ENCODE results near the gene OCRL.

OCRL gene

DNA sequence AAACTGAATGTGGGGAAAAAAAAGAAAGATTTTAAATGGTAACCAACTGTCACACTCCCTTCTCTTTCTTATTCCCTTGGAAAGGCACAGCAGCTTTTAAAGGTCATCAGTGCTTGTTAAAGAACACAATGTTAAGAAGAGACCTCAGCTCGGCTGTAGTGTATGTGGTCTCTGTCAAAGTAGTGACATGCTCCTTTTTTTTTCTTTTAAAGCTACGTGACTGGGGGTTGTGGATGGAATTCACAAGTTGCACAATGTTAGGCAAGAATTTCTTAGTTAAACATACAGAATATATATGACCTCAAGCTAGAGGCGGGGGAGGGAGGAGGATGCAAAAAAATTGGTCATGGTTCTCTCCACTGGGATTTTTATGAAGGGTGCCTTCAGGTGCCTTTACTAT is 45.6 kb downstream of the OCRL start:
- no peak for DNase-seq (ENCODE audit: low spot score)

DNA sequence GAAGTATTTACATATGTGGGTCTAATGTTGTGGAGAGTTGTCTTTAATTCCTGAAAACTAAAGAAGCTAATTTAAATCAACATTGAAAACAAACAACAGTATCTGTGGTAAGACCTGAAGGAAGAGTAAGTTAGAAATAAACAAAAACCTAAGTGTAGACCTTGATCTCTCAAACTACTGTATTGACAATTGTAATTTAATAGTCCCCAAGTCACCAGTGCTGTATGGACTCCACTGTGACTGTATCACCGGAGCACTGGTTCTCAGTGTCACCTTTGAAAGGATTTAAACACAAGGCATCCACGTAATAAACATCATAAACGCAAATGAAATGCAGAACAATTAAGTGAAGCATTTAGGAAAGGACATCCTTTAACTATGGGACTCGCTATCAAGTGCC is 46.4 kb downstream of the OCRL start:
- DNase-seq (ENCODE audit: low spot score) = no peak

DNA sequence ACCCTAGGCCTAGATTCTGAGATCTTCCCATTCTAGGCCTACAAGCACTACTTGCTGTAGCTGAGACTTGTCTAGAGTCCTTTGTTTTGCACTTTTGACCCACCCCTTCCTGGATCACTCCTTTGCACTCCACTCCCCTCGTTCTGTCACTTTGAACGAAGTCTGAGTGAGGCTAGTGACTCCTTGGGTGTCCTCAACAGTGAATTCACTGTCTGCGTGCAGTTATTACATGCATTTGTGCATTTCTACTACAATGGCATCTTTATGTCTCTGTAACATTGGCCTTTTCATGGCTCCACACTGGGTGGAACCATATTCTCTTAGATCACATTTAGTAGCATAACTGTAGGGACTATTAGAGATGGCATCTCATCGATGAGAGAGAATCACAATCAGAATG is 50.5 kb downstream of the OCRL start:
- DNase-seq (ENCODE audit: low spot score) = no peak

DNA sequence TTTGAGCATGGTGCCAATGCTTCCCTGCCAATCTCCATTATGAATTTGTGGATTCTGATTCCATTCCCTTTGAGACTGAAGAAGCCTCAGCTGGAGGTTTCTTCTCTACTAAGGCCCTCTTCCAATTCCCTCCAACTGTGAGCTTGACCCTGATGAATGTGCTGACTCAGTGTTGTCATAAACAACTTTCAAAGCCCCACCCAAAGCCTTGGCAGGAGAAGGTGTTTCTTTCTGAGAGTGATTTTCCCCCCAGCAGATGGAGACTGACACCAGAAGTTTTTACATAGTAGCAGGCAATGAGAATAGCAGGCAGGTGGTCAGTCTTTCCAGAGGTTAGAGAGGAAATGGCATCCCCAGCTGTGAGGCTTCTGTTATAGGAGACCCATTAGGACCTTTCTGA is 53.1 kb downstream of the OCRL start:
- DNase-seq (ENCODE audit: low spot score) = no peak

DNA sequence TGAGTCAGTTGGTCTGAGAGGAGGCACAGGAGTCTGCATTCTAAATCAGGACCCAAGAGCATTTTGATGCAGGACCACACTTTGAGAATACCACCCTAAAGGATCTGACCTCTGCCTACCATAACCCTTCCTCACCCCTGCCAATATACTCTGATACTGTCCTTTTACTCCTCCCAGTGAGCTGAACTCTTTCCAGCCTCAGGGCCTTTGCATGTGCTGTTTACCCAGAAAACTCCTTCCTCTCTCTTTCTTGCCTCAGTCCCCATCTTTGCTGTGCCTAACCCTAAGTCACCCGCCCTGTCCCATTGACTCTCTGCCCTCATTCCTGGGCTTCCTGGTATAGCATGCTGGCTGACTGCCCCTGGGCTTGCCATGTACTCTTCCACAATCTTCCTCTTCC is 54.7 kb downstream of the OCRL start:
- DNase-seq (ENCODE audit: low spot score) = no peak

DNA sequence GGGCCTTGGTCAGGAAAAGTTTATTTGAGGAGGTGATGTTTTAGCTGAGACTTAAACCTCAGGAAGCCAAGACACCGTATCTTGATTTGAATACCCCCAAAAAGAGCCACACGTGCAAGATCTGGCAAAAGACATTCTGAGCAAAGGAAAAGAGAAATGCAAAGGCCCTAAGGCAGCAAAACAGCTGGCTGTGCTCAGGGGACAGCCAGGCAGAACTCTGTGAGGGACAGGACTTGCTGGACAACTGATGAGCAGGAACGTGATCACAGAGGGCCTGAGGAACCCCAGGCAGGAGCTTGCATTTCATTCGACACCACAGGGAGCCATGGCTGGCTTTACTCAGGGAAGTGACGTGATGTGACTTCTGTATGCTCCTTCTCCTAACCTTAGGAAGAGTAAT is 56.0 kb downstream of the OCRL start:
- DNase-seq (ENCODE audit: low spot score) = no peak

DNA sequence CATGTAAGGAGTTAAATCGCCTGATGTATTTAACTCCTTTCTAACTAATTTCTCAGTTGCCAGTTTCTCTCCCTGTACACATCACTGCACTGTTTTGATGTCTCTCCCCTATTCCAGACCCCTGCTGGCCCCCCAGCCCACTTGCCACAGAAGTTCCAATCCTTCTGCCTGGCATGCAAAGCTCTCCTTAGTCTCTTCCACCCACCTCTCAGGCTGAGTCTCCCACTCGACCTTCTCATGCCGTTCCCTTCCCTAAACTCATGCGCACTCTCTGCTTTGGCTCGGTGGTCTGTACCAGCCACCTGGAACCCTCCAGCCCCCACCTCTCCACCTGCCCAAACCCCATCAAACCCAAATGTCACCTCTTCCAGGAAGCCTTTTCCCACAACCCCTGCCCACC is 57.8 kb downstream of the OCRL start:
- no peak for DNase-seq (ENCODE audit: low spot score)

DNA sequence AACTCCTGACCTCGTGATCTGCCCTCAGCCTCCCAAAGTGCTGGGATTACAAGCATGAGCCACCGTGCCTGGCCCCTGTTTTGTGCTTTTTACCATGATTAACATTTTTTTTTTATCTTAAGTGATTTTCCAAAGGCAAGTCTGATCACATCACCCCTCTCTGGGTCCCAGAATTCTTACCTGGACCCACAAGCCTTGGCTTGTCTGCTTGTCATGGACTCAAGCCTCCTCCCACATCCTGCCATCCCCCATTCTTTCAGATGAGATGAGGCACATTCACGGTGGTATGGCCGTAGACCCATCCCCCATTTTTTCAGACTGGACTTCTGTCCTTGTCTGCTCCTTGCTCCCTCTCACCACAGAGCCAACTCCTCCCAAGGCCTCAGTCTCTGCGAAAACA is 59.4 kb downstream of the OCRL start:
- no peak for DNase-seq (ENCODE audit: low spot score)

DNA sequence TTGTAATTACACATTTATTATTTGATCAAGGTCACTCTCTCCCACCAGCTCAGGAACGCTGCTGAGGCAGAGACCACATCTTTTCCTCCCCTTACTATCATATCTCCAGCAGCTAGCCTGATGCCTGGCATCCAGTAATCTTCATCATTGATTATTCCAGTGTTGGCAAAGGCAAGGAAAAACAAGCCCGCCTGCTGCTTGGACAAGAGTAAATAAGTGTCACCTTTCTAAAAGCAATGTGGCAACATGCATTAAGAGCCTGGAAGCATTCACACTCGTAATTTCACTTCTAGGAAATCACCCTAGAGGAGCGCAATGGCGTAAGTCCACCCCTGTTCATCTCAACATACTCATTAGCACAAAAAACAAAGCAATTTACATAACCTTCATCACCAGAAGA is 59.9 kb downstream of the OCRL start:
- no peak for DNase-seq (ENCODE audit: low spot score)

DNA sequence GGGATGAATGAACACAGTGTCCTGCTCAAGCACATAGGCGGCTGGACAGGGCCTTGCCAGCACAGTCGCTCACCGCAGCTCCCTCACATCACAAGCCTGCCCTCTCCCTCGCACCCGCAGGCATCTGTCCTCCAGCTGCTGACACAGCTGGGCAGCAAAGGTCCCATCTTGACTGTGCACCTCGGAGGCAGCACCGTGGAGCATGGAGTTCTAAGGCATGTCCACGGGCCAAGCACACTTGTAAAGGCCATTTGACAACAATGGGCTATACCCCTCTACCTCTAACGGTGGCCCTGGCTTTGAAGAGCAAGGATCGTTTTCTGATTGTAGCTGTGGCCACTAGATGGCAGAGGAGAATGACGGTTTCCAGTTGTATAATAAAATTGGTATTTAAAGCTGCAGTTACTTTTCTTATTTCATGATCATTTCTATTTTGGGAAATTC is 60.9 kb downstream of the OCRL start:
- peak; percentile 35 for DNase-seq (ENCODE audit: low spot score)

DNA sequence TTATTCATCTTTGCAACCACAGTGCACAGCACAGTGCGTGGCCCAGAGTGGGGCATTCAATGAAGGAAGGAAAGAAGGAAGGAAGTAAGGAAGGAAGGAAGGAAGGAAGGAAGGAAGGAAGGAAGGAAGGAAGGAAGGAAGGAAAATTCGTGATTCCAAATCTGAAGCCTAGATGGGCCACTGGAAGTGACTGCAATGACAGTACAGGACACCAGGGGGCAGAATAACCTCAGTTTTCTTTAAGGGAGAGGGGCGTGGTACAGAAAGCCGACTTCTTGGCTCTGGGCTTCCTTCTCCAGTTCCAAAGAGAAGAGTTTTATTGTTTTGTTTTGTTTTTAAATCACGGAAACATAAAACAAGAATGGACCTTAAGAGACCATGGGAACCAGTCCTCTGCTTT is 66.9 kb downstream of the OCRL start:
- DNase-seq (ENCODE audit: low spot score) = peak; percentile 58

DNA sequence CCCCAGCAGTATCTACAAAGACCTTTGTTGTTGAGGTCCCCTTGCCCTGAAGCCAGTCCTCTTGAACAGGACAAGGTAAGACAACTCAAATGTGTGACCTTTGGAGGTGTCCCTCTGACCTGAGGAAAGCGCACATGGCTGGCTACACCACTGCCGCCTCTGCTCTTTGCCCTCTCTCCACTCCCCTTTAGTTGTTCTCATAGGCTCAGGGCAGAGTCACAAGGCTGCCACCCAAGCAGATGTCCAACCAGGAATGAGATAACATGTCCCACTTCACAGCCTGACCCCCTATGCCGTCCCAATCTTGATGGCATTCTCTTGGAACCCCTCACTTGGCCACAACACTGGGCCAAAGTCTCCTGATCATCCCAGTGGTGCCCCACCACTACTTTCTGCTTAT is 68.4 kb downstream of the OCRL start:
- no peak for DNase-seq (ENCODE audit: low spot score)

DNA sequence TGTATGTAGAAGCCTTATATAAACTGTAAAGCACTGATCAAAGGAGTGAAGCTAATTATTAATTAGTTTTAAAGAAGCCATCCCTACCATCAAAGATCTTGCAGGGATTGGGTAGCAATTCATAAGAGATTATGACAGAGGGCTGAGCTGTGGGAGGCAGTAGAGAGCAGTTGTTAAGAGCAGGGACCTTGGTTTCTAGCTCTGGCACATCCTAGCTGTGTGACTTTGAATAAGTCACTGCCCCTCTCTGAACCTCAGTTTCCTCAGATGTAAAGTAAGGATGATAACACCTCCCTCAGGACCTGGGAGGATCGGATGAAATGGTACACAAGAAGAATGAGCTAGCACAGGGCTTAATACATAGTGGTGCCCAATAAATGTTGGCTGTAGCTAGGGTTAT is 69.3 kb downstream of the OCRL start:
- DNase-seq (ENCODE audit: low spot score) = no peak

DNA sequence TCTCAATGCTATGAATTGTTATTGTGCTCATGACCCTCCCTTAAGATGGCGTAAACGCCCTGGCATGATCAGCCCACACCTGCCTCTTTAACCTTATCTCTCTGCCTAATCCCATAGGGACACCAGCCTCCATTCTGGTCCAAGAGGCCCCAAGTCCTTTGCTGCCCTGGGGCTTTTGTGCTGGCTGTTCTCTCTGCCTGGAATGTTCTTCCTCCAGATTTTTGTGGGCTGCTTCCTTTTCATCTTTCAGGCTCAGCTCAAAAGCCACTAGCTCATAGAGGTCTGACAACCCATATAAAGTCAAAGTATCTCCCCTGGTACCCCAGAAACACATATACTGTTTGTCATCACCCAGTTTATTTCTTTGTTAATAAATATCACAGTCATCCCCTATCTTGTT is 72.3 kb downstream of the OCRL start:
- DNase-seq (ENCODE audit: low spot score) = no peak

DNA sequence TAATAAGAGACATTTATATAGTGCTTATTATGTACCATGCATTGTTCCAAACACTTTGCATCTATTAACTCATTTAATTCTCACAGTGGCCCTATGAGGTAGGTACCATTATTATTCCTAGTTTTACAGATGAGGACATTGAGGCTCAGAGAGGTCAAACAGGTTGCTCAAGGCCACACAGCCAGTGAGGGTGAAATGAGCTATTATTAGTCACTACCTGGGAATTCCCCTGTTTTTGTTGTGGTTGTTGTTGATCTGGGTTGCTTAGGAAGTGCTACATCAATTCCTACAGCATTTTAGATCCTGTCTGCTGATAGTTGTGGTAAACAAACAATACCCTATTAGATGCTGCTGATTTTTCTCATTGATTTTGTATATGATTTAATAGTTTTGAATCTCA is 73.5 kb downstream of the OCRL start:
- DNase-seq (ENCODE audit: low spot score) = no peak

DNA sequence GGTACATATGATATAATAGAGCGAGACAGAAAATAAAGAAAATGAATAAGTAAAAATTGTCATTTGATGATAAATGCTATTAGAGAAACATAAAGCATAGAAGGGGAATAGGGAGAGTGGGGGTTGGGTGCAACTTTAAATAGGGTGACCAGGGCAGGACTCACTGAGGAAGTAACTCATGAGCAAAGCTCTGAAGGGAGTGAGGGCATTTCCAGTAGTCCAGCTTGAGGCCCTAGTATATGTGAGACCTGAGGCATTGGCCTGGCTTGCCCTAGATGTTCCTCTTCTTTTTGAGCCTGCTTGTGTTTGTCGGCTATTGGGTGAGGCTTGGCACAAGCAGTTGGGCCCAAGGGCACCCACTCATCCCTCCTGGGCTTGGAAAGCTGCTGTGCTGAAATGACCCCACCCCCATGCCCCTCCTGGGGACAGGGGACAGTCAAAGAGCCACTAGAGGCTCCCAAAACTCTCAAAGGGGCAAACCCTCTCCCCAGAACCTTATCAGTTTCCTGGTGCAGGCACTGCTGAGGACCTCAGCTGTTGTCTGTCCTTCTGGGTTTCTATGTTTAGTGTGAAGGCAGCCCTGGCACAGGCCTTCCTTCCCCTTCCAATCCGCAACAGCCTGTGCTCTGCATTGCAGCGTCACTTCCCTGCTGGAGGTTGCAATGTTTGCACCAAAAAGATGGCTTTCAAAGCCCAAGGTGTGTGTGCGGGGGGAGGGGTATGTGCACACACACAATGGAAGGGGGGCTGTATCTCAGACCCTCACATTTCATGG is 74.6 kb downstream of the OCRL start:
- DNase-seq (ENCODE audit: low spot score) = no peak

DNA sequence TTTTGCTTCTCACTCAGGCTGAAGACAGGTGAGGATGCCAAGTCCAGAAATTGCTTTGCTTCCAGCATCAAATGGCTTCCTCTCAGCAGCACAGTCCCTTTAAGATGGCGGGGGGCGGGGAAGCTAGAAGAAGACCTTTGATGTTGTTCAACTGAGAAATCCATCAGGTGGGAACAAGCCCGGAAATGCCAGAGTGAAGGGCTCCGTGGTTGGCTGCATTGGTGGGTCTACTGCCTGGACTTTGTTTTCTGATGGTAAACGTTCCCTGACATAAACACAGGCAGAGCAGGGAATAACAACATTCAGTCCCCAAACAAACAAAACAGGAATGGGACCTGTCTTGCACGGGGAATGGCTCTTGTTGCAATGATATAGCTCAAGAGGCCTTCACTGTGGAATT is 77.4 kb downstream of the OCRL start:
- no peak for DNase-seq (ENCODE audit: low spot score)

DNA sequence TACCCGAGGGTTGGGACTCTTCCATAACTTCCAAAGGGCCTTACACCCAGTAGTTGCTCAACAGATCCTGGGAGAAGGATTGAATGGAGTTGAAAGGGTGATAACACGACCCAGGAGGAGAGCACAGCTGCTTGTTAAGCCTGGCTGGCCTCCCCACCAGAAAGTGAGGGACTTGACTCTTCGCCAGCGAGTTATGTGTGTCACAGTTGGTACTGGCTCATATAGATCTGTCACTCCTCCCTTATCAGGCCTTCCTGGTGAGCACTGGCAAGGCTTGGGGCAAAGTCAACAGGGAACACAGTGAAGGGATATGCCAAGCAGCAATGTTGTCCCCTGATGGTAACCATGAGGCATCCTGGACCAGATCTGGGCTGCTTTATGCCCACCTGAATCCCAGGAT is 78.9 kb downstream of the OCRL start:
- no peak for DNase-seq (ENCODE audit: low spot score)

DNA sequence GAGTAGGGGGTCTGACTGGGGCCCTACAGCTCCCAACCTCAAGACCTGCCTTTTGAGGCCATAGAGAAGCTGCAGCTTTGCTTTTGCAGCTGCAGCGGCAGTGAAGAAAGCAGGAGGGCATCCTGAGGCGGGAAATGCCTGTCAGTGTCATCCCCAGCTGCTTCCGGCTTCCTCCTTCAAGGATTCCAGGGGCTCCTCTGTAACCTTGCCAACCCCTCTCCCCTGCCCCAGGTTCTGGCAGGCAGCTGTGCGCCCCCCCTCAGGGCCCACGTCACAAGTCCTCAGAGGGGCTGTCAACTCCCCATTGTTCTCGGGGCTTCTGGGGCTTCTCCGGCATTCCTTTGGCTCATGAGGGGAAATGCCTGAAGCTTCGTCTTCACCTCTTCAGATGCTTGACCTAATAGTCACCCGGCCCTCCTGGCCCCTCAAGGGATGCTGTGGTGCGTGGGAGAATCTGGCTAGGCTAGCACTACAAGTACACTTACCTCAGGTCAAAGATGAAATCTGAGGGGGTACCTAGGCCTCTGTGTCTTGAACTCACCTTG is 82.8 kb downstream of the OCRL start:
- DNase-seq (ENCODE audit: low spot score) = no peak

DNA sequence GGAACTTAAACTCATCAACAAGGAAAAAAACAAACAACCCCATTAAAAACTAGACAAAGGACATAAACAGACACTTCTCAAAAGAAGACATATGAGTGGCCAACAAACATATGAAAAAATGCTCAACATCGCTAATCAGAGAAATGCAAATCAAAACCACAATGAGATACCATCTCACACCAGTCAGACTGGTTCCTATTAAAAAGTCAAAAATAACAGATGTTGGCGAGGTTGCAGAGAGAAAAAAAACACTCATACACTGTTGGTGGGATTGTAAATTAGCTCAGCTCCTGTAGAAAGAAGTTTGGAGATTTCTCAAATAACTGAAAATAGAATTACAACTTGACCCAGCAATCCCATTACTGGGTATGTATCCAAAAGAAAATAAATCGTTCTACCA is 86.0 kb downstream of the OCRL start:
- DNase-seq (ENCODE audit: low spot score) = no peak

DNA sequence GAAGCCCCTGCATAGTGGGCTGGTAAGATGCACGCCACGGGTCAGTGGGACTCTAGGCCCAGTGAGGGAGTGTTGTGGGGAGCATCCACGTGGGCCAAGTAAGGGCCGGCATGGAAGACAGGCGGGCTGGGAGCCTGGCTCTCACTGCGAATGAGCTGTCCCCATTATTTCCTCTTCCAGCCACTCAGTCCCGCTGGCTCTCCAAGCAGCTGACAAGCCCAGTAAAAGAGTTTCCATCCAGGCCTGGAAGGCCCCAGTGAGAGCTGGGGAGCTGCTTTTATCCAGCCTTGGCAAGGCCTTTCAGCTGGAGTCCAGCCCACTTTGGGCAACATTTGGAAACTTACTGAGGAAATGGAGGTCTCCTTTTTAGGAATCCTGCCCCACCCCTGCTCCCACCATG is 89.8 kb downstream of the OCRL start:
- DNase-seq (ENCODE audit: low spot score) = no peak

DNA sequence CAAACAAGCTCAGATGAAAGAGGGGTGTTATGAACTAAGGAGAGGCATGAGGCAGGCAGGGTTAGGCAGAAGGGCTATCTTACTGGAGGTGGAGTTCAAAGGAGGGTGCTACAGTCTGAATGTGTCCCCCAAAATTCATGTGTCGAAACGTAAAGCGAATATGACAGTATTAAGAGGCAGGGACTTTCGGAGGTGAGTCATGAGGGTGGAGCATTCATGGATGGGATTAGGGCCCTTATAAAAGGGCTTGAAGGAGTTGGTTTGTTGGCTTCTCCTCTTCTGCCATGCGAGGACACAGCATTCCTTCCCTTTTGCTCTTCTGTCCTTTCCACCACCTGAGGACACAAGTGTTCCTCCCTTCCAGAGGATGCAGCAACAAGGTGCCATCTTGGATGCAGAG is 91.8 kb downstream of the OCRL start:
- no peak for DNase-seq (ENCODE audit: low spot score)

DNA sequence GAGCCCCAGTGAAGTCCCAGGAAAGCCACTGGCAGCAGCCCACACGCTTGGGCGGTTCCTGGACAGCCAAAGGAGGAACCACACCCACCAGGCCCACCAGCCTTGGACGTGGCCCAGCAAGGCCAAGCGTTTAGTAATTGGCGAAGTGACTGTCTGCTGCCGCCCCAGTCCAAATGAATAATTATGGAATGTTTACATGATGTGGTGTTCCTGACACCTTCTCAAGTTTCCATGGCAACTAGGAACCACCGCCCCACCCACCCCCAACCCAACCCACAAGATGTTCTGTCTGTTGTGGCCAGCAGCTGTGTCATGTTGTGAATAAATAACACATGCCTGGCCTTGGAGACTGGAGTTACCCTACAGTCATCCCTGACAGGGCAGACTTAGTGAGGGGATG is 92.4 kb downstream of the OCRL start:
- DNase-seq (ENCODE audit: low spot score) = peak; percentile 11

DNA sequence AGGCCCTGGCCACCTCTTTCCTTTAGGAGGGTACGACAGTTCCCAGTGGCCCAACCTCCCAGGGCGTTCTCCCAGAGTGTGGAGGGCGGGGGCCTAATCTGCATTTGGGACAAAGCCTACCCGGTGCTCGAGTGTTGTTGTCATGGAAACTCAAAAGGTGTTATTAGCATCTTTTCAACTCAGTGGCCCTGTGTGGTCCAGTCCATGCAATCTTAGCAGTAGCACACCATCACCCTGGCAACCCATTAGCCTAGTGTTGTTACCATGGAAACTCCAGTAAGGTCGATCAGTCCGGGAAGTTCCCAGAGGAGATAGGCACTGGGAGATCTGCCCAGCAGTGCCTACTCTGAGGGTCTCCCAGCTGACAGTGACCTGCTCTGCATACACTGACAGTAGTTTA is 94.5 kb downstream of the OCRL start:
- no peak for DNase-seq (ENCODE audit: low spot score)

All from kidney tubule cell (primary cell).